DOHH2 (cell line): Measurements from ENCODE around the gene CMTR1.

Source experiments
- H3F3A ChIP-seq: fragments of 200-600 bp; sonication (generic), shearing (Covaris generic); 2 replicates; pipeline ENCODE4 v1.6.0; 2016; ENCODE audit warnings: antibody characterized with exemption, mild to moderate bottlenecking; ENCODE audit not compliant: control insufficient read depth, insufficient read depth
- H3K27ac ChIP-seq: fragments of 200-600 bp; sonication (generic); 2 replicates; pipeline ENCODE4 v1.5.1; 2014; ENCODE audit warnings: low read depth, mild to moderate bottlenecking, low read length, moderate library complexity
- H3K27me3 ChIP-seq: fragments of 200-600 bp; sonication (generic); 2 replicates; pipeline ENCODE4 v1.6.1; 2014; ENCODE audit warnings: mild to moderate bottlenecking, low read length, mixed read lengths; ENCODE audit not compliant: control insufficient read depth
- H3K36me3 ChIP-seq: fragments of 200-600 bp; sonication (generic); 2 replicates; pipeline ENCODE4 v1.6.1; 2014; ENCODE audit warnings: mild to moderate bottlenecking, low read length, moderate library complexity, mixed read lengths; ENCODE audit not compliant: control insufficient read depth
- H3K4me1 ChIP-seq: fragments of 200-600 bp; sonication (generic); 2 replicates; pipeline ENCODE4 v1.6.1; 2014; ENCODE audit warnings: mild to moderate bottlenecking, low read length, mixed read lengths; ENCODE audit not compliant: control insufficient read depth
- H3K4me2 ChIP-seq: fragments of 200-600 bp; sonication (generic); 2 replicates; pipeline ENCODE4 v1.6.0; 2014; ENCODE audit warnings: mild to moderate bottlenecking, low read length, moderate library complexity
- H3K4me3 ChIP-seq: fragments of 200-600 bp; sonication (generic); 2 replicates; pipeline ENCODE4 v1.5.1; 2014; ENCODE audit warnings: mild to moderate bottlenecking, low read length, mixed read lengths
- H3K79me2 ChIP-seq: fragments of 200-600 bp; sonication (generic); 2 replicates; pipeline ENCODE4 v1.6.1; 2014; ENCODE audit warnings: mild to moderate bottlenecking, low read length, mixed read lengths; ENCODE audit not compliant: control insufficient read depth
- H3K9me2 ChIP-seq: fragments of 200-600 bp; sonication (generic); replicated peaks from 2 replicates; pipeline ENCODE4 v1.6.1; 2014; ENCODE audit warnings: mild to moderate bottlenecking, low read length, mixed read lengths; ENCODE audit not compliant: control insufficient read depth
- H3K9me3 ChIP-seq: fragments of 200-600 bp; sonication (generic); 2 replicates; pipeline ENCODE4 v1.6.1; 2014; ENCODE audit warnings: antibody characterized with exemption, low read length, mixed read lengths; ENCODE audit not compliant: control insufficient read depth, insufficient read depth
- H4K20me1 ChIP-seq: fragments of 200-600 bp; sonication (generic); 2 replicates; pipeline ENCODE4 v1.6.0; 2014; ENCODE audit warnings: low read depth, mild to moderate bottlenecking, antibody characterized with exemption, low read length, moderate library complexity; ENCODE audit not compliant: control insufficient read depth, insufficient read depth
- CTCF ChIP-seq: fragments of 200-600 bp; sonication (generic); IDR thresholded peaks from one replicate; pipeline ENCODE4 v1.5.1; 2014; ENCODE audit warnings: antibody characterized with exemption, mild to moderate bottlenecking, low read depth, low read length; ENCODE audit not compliant: poor library complexity, severe bottlenecking
- EZH2phosphoT487 ChIP-seq: fragments of 200-600 bp; sonication (generic); IDR thresholded peaks from 2 replicates; pipeline ENCODE4 v1.6.1; 2017; ENCODE audit warnings: borderline replicate concordance, mild to moderate bottlenecking, antibody characterized with exemption, low read length, moderate library complexity, mixed read lengths

The CMTR1 gene

GRCh38 chr6:37512400-37513011, 79.5 kb downstream of the CMTR1 start:
- Histone ChIP-seq H3K4me3 (no peak overlapping the region), H3K36me3 (no peaks in the 10 kb centered on the region), H3K9me3 (no peaks in the 10 kb centered on the region), H3K4me2 (no peak overlapping the region), H3K4me1 (no peaks in the 10 kb centered on the region), H4K20me1 (no peaks in the 10 kb centered on the region), H3K9me2 (no peaks in the 10 kb centered on the region), H3K27me3 (peaks cover 6% of the 10 kb centered on the region), H3F3A (no peaks in the 10 kb centered on the region), H3K79me2 (no peaks in the 10 kb centered on the region), H3K27ac (no peak overlapping the region)
- TF ChIP-seq EZH2phosphoT487, result no peak
- TF ChIP-seq CTCF, result no peak

DNA sequence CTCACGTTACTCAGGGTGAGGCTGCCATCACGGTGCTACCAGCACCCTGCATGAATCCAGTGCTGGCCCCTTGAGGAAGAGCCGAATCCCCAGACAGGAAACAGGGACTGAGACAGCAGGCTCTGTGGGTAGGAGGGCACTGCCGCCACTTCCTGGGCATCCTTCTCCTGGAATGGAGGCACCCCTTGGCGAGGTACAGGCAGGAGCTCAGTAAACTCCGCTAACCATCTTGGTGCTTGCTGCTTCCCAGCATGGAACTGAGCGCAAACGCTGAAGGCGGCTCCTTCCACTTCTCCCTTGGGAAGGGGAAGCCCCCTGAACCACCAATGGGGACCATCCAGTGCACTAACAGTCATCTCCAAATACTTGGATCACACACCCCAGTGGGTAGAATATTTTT, 80.1 kb downstream of the CMTR1 start:
- Histone ChIP-seq H4K20me1 (no peaks in the 10 kb centered on the region), H3K4me1 (no peaks in the 10 kb centered on the region), H3F3A (no peaks in the 10 kb centered on the region), H3K36me3 (no peaks in the 10 kb centered on the region), H3K27ac (no peak overlapping the region), H3K4me3 (no peak overlapping the region), H3K9me2 (no peaks in the 10 kb centered on the region), H3K4me2 (no peak overlapping the region), H3K9me3 (no peaks in the 10 kb centered on the region), H3K79me2 (no peaks in the 10 kb centered on the region), H3K27me3 (peaks cover 9% of the 10 kb centered on the region)
- TF ChIP-seq CTCF, result no peak
- TF ChIP-seq EZH2phosphoT487, result no peak

- Histone ChIP-seq H3K27ac (no peak overlapping the region), H3K4me2 (no peak overlapping the region), H3K27me3 (peaks cover 11% of the 10 kb centered on the region), H3K4me1 (no peaks in the 10 kb centered on the region), H3K36me3 (no peaks in the 10 kb centered on the region), H3K9me2 (no peaks in the 10 kb centered on the region), H4K20me1 (no peaks in the 10 kb centered on the region), H3F3A (no peaks in the 10 kb centered on the region), H3K4me3 (no peak overlapping the region), H3K9me3 (no peaks in the 10 kb centered on the region), H3K79me2 (no peaks in the 10 kb centered on the region)
- TF ChIP-seq EZH2phosphoT487 (no peak), CTCF (no peak)
These were observed 80.6 kb downstream of the CMTR1 start for GRCh38 chr6:37513576-37513975.
